Upper lobe of left lung (tissue), 6 donors: ENCODE data around the gene RGPD4. TPM values are rescaled to one million over a fixed set of nuclear protein-coding genes. Genes with fewer than 3 reads are reported as not detected.

Experiments
- ATAC-seq, 2 donors: fragments of 200-7000 bp; cut with Tn5 transposase; one replicate each; pipeline ENCODE4 v1.9.1; 2022; ENCODE audit warnings: mild to moderate bottlenecking in 2 of 2, moderate library complexity in 2 of 2; ENCODE audit not compliant: low FRiP score in 2 of 2
- DNase-seq, 2 donors: peaks; one replicate each; pipeline ENCODE4 v3.0.0-alpha.2; 2019 to 2020
- H3K27ac ChIP-seq, 4 donors: fragments of 200-600 bp; sonication (generic); one replicate each; pipeline ENCODE4 v1.5.1; 2016 to 2019
- H3K27me3 ChIP-seq, 4 donors: fragments of 200-600 bp; sonication (generic); one replicate each; pipeline ENCODE4 v1.5.1; 2017 to 2019
- H3K36me3 ChIP-seq, 4 donors: fragments of 200-600 bp; sonication (generic); one replicate each; pipeline ENCODE4 v1.5.1; 2016 to 2019
- H3K4me1 ChIP-seq, 4 donors: fragments of 200-600 bp; sonication (generic); one replicate each; pipeline ENCODE4 v1.5.1; 2018 to 2019
- H3K4me3 ChIP-seq, 4 donors: fragments of 200-600 bp; sonication (generic); one replicate each; pipeline ENCODE4 v1.5.1; 2017 to 2019; ENCODE audit warnings: mild to moderate bottlenecking in 2 of 4, moderate library complexity in 1 of 4
- H3K9me3 ChIP-seq, 4 donors: fragments of 200-600 bp; sonication (generic); one replicate each; pipeline ENCODE4 v1.5.1; 2018 to 2019
- EP300 ChIP-seq, 4 donors: sonication (generic); formaldehyde crosslinking; IDR thresholded peaks; one replicate each; pipeline ENCODE4 v1.5.1; 2017; ENCODE audit warnings: antibody characterized with exemption in 4 of 4, control low read depth in 2 of 4
- POLR2A ChIP-seq, 4 donors: fragments of 450-650 bp; IDR thresholded peaks; one replicate each; pipeline ENCODE4 v1.5.1; 2016 to 2017; ENCODE audit warnings: antibody characterized with exemption in 4 of 4, mild to moderate bottlenecking in 2 of 4
- POLR2AphosphoS5 ChIP-seq, 2 donors: sonication (generic); formaldehyde crosslinking; IDR thresholded peaks; one replicate each; pipeline ENCODE4 v1.5.1; 2017; ENCODE audit warnings: antibody characterized with exemption in 2 of 2
- WGBS, 2 donors: methylation state at CpG; one replicate each; pipeline ENCODE4 v1.1.5; 2017 to 2018; 5-methylcytosine and 5-hydroxymethylcytosine counted together
- total RNA-seq, 6 donors: library from RNA; depleted of rRNA in 4 of 6; stranded (reverse); fragments of >200 nt in 4 of 6; gene quantifications; one replicate each; pipeline versions ENCODE4 v1.1.0 to v1.2.1, GENCODE V29; 2016 to 2021
- TF ChIP-seq, protein P1 (sequence below), 6 experiments: fragments of 450-650 bp in 4 of 6; fragments of 200-600 bp in 2 of 6; sonication (generic) in 2 of 6; IDR thresholded peaks; one replicate each; pipeline ENCODE4 v1.5.1; 2016 to 2019; ENCODE audit warnings: antibody characterized with exemption in 6 of 6
- donor health status: DM: no; HTN: no; CAD: no; lungs with moderate emphysema.
- donor health status: DM: no; HTN: yes; CAD: no; lungs with severe emphysema.

RGPD4 gene
- total RNA-seq, 6 donors from 2014 or later, result 0.17 TPM; not detected in 5

DNA sequence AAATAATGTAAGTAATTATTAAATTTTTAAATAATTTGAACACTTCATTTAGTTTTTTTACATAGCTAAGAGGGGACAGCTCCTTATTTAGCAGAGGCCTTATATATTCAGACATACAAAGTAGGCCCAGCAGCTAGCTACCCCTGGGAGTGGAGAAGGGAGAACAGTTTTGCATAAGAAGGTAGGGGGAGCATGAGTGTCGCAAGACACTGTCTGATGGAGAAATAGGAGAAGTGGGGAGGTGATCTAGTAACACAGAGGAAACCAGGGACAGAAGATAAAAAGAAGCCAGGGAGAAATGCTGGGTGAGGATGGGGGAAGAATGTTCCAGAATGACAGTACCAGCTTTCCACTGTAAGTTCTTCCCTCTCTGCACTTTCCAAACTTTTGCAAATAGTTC lies 16.0 kb upstream of the RGPD4 start:
- ATAC-seq (no peak), DNase-seq (no peak)
- WGBS, 2 donors, result 60 to 70% methylated on average over 1 of the region's 1 CpG
- Histone ChIP-seq H3K27ac (no peak overlapping the region), H3K36me3 (no peaks in the 10 kb centered on the region), H3K27me3 (no peaks in the 10 kb centered on the region), H3K4me3 (no peak overlapping the region), H3K9me3 (no peaks in the 10 kb centered on the region), H3K4me1 (no peaks in the 10 kb centered on the region)
- no peak for TF ChIP-seq EP300 (IDR thresholded peaks at IDR 0.05)
- no peak for TF ChIP-seq POLR2AphosphoS5 (IDR thresholded peaks at IDR 0.05)
- TF ChIP-seq POLR2A (IDR thresholded peaks at IDR 0.05), result no peak
- TF ChIP-seq, protein P1, sequence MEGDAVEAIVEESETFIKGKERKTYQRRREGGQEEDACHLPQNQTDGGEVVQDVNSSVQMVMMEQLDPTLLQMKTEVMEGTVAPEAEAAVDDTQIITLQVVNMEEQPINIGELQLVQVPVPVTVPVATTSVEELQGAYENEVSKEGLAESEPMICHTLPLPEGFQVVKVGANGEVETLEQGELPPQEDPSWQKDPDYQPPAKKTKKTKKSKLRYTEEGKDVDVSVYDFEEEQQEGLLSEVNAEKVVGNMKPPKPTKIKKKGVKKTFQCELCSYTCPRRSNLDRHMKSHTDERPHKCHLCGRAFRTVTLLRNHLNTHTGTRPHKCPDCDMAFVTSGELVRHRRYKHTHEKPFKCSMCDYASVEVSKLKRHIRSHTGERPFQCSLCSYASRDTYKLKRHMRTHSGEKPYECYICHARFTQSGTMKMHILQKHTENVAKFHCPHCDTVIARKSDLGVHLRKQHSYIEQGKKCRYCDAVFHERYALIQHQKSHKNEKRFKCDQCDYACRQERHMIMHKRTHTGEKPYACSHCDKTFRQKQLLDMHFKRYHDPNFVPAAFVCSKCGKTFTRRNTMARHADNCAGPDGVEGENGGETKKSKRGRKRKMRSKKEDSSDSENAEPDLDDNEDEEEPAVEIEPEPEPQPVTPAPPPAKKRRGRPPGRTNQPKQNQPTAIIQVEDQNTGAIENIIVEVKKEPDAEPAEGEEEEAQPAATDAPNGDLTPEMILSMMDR (IDR thresholded peaks at IDR 0.05), result no peak

DNA sequence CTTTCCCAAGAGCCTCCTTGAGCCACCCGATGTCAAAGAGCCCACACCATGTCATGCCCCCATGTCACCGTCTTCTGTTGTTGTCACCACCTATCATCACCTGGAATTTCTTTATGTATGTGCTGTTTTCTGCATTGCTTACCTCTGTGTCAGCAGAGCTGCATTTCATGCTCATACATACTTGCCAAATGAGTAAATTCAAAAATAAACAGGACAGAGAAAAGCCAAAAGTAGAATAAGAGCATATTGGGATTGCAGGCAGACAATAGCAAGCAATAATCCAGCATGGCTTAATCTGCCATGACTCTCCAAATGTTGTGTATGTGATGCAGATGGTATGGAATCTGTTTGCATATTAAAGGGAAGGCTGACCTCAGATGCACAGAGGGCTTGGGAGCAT lies 15.3 kb upstream of the RGPD4 start:
- H3K27me3 ChIP-seq, result no peaks in the 10 kb centered on the region
- H3K4me3 ChIP-seq, result no peak overlapping the region
- no peaks in the 10 kb centered on the region for H3K36me3 ChIP-seq
- 84 to 88% methylated on average over 2 of the region's 2 CpGs for WGBS, 2 donors
- TF ChIP-seq POLR2AphosphoS5 (IDR thresholded peaks at IDR 0.05) (no peak), POLR2A (IDR thresholded peaks at IDR 0.05) (no peak), EP300 (IDR thresholded peaks at IDR 0.05) (no peak)
- TF ChIP-seq, protein P1 (IDR thresholded peaks at IDR 0.05), result no peak
- no peaks in the 10 kb centered on the region for H3K9me3 ChIP-seq
- H3K27ac ChIP-seq, result no peak overlapping the region
- H3K4me1 ChIP-seq, result no peaks in the 10 kb centered on the region
- no peak for DNase-seq
- ATAC-seq, result no peak

DNA sequence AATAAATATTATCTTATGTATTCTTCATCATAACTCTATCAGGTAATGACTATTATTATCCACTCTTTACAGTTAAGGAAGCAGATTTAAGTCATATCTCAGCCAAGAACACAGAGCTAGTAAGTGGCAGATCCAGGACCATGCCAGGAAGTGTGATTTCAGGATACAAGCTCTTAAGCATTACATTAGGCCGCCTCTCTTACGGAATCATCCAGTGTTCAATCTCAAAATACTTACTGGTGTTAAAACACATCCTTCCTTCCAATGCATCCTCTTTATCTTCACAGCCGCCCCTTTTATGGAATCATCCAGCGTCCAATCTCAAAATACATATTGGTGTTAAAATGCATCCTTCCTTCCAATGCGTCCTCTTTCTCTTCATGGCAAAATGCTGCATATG lies 14.7 kb upstream of the RGPD4 start:
- no peak overlapping the region for H3K4me3 ChIP-seq
- ATAC-seq, result no peak
- TF ChIP-seq, protein P1 (IDR thresholded peaks at IDR 0.05), result no peak
- TF ChIP-seq POLR2A (IDR thresholded peaks at IDR 0.05) (no peak), POLR2AphosphoS5 (IDR thresholded peaks at IDR 0.05) (no peak), EP300 (IDR thresholded peaks at IDR 0.05) (no peak)
- H3K9me3 ChIP-seq, result no peaks in the 10 kb centered on the region
- H3K27ac ChIP-seq, result no peak overlapping the region
- WGBS, 2 donors, result 76 to 79% methylated on average over 5 of the region's 5 CpGs
- H3K27me3 ChIP-seq, result no peaks in the 10 kb centered on the region
- no peaks in the 10 kb centered on the region for H3K4me1 ChIP-seq
- H3K36me3 ChIP-seq, result no peaks in the 10 kb centered on the region
- DNase-seq, result no peak

DNA sequence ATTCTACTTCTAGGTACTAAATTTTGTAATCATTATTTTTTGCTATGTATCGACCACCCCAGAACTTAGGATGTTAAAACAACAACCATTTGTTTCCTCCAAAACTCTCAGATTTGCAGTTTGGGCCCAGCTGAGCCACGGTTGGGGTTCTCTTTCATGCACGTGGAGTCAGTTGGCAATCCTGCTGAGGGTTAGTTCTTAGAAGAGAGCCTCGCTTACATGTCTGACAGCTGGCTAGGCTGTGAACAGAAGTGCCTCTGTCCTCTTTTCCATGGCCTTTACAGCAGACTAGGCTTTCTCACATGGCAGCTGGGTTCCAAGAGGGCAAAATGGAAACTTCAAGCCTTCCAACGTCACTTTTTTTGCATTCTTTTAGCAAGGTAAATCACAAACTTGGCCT lies 9.3 kb upstream of the RGPD4 start:
- no peaks in the 10 kb centered on the region for H3K36me3 ChIP-seq
- no peaks in the 10 kb centered on the region for H3K4me1 ChIP-seq
- no peak for ATAC-seq
- no peaks in the 10 kb centered on the region for H3K27me3 ChIP-seq
- H3K27ac ChIP-seq, result no peak overlapping the region
- no peak for DNase-seq
- WGBS, 2 donors, result 64 to 68% methylated on average over 5 of the region's 5 CpGs
- no peak overlapping the region for H3K4me3 ChIP-seq
- no peaks in the 10 kb centered on the region for H3K9me3 ChIP-seq
- TF ChIP-seq, protein P1 (IDR thresholded peaks at IDR 0.05), result no peak
- TF ChIP-seq EP300 (IDR thresholded peaks at IDR 0.05) (no peak), POLR2AphosphoS5 (IDR thresholded peaks at IDR 0.05) (no peak)

DNA sequence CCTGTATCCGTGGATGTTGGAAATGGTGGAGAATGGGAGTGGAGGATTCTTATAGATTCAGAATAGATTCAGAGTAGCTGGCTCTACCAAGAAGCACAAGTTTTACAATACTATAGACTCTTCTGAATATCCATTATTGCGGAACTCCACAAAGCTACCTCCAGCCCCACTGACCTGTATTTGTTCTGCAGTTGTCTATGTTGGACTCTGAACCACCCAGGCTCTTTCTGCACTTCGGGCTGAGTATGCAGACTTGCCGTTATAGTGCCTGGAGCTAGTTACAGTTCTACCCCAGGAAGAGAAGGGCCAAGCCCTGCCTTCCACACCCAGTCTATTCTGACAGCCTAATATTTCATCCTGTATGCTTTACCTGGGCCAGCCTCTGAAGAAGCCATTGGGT lies 4.4 kb upstream of the RGPD4 start:
- ATAC-seq, result no peak
- WGBS, 2 donors, result 93 to 94% methylated on average over 4 of the region's 4 CpGs
- Histone ChIP-seq H3K9me3 (no peaks in the 10 kb centered on the region), H3K4me1 (no peaks in the 10 kb centered on the region), H3K36me3 (no peaks in the 10 kb centered on the region), H3K27me3 (no peaks in the 10 kb centered on the region), H3K27ac (no peak overlapping the region), H3K4me3 (no peak overlapping the region)
- DNase-seq, result no peak
- no peak for TF ChIP-seq POLR2A (IDR thresholded peaks at IDR 0.05)
- TF ChIP-seq POLR2AphosphoS5 (IDR thresholded peaks at IDR 0.05), result no peak
- TF ChIP-seq, protein P1 (IDR thresholded peaks at IDR 0.05), result no peak
- TF ChIP-seq EP300 (IDR thresholded peaks at IDR 0.05), result no peak
